ENCODE measurements around the gene ANKS6. TPM values are rescaled to one million over a fixed set of nuclear protein-coding genes. Genes with fewer than 3 reads are reported as not detected.

The ANKS6 gene
- total and polyA plus RNA-seq, 10 of the 15 experiments (the other 5 are each of a cell fraction or from before 2014, with no cell fraction given), result 2.0 to 16.2 (median 6.1) TPM

DNA sequence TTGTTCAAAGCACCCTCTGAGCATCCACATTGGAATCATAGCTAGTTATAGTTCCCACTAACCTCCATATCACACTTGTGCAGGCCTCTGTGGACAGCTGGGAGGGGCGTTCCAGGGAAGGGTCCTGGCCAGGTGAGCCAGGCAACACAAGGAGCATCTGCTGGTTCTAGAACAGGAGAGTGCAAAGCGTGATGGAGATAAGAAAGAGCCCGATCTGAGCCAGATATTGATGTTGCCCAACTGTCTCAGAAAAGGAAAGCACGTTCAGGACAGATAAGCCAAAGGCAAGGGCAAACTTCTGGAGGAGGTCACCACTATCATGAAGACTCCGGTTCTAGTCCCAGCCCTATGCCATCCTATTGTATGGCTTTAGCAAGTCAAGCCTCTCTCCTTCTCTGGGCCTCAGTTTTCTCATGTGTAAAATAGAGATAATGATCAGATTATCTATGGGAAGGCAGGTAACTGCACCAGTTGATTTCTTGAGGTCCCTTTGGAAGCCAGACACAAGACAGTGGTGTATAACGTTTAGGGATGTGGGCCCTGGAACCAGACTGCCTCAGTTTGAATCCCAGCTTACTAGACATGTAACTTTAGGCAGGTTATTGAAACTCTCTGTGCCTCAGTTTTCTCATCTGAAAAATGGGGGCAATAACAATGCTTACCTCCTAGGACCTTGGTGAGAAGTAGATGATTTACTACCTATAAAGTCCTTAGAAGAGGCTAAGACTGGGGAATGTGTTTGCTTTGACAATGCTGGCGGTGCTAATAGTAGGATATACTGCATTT is 107.5 kb downstream of the ANKS6 start:
- FAIRE-seq (no peak), DNase-seq (ENCODE audit: low read depth, low spot score) (no peak), ATAC-seq (no peak)
- Histone ChIP-seq H3K4me2 (ENCODE audit: control insufficient read depth, insufficient read depth) (no peak overlapping the region), H3K79me2 (ENCODE audit: control insufficient read depth, insufficient read depth, low read length) (no peaks in the 10 kb centered on the region), H3K9me3 (replicated peaks; ENCODE audit: control insufficient read depth, insufficient read depth, low read length) (no peaks in the 10 kb centered on the region), H3K9ac (ENCODE audit: control insufficient read depth, insufficient read depth, low read length) (no peak overlapping the region), H4K20me1 (ENCODE audit: control insufficient read depth, insufficient read depth) (no peaks in the 10 kb centered on the region), H3K4me3 (no peak overlapping the region), H2AFZ (ENCODE audit: control insufficient read depth, low read depth, low read length) (no peak overlapping the region), H3K27me3 (replicated peaks in 1 of 2; ENCODE audit: control insufficient read depth in 2 of 2, insufficient read depth in 2 of 2, low read length in 1 of 2) (peaks cover 2 to 3% of the 10 kb centered on the region in 2 experiments; a peak in 2 of 4 replicates), H3K4me1 (ENCODE audit: control insufficient read depth, insufficient read depth, low read length) (no peaks in the 10 kb centered on the region), H3K36me3 (ENCODE audit: control insufficient read depth in 2 of 2, insufficient read depth in 2 of 2, low read length in 1 of 2) (no peaks in the 10 kb centered on the region), H3K27ac (ENCODE audit: control insufficient read depth, insufficient read depth) (no peak overlapping the region)
- TF ChIP-seq FOXM1 (IDR thresholded peaks at IDR 0.05; ENCODE audit: low read depth, low read length) (no peak), YY1 (IDR thresholded peaks at IDR 0.05; ENCODE audit: low read depth, low read length) (no peak), SP1 (IDR thresholded peaks at IDR 0.05; ENCODE audit: low read depth, low read length) (no peak), SREBF1 (IDR thresholded peaks at IDR 0.05; ENCODE audit: low read length) (no peak), SIN3A (IDR thresholded peaks at IDR 0.05; ENCODE audit: low read depth, low read length) (no peak)
- no TSS peak for BruUV-seq (replicated peaks)
- in situ Hi-C loops (cut with MboI), result no loop called here
- CTCF ChIA-PET, result no interaction called here
- RAD21 ChIA-PET (ENCODE audit: unreplicated experiment), result no interaction called here
- POLR2A ChIA-PET, result no interaction called here
- SMC1A ChIA-PET (ENCODE audit: uncharacterized antibody, unreplicated experiment), result no interaction called here
- WGBS (ENCODE audit: insufficient coverage, insufficient replicate concordance, low lambda C conversion rate, missing lambda C conversion rate), result 11% methylated on average over 7 of the region's 7 CpGs
- intact Hi-C loops (cut with micrococcal nuclease; ENCODE audit: unreplicated experiment), result no loop called here

DNA sequence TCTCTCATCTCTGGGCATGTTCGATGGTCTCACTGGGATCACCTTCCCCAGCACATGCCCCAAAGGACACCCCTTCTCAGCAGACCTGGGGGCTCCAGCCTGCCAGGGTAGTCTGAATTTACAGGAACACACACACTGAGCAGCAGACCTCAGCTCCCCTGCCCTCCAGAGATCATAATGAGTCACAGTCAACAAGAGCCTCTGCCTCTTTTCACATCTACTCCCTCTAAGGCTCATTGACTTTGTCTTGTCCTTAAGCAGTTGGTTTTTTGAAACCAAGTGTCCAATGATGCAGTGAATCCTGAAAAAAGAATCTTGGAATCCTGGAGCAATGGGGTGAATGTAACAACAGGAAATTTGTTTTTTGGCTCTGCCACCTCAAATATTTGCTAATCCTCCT is 108.4 kb downstream of the ANKS6 start:
- WGBS (ENCODE audit: insufficient coverage, insufficient replicate concordance, low lambda C conversion rate, missing lambda C conversion rate), result 30% methylated on average over 1 of the region's 1 CpG
- Histone ChIP-seq H3K4me2 (ENCODE audit: control insufficient read depth, insufficient read depth) (no peak overlapping the region), H2AFZ (ENCODE audit: control insufficient read depth, low read depth, low read length) (no peak overlapping the region), H3K9me3 (replicated peaks; ENCODE audit: control insufficient read depth, insufficient read depth, low read length) (no peaks in the 10 kb centered on the region), H3K27me3 (replicated peaks in 1 of 2; ENCODE audit: control insufficient read depth in 2 of 2, insufficient read depth in 2 of 2, low read length in 1 of 2) (peaks cover 2 to 3% of the 10 kb centered on the region in 2 experiments; a peak in 2 of 4 replicates), H3K4me1 (ENCODE audit: control insufficient read depth, insufficient read depth, low read length) (no peaks in the 10 kb centered on the region), H3K27ac (ENCODE audit: control insufficient read depth, insufficient read depth) (no peak overlapping the region), H3K79me2 (ENCODE audit: control insufficient read depth, insufficient read depth, low read length) (no peaks in the 10 kb centered on the region), H4K20me1 (ENCODE audit: control insufficient read depth, insufficient read depth) (no peaks in the 10 kb centered on the region), H3K9ac (ENCODE audit: control insufficient read depth, insufficient read depth, low read length) (no peak overlapping the region), H3K36me3 (ENCODE audit: control insufficient read depth in 2 of 2, insufficient read depth in 2 of 2, low read length in 1 of 2) (no peaks in the 10 kb centered on the region), H3K4me3 (no peak overlapping the region)
- DNase-seq (ENCODE audit: low read depth, low spot score) (no peak), ATAC-seq (no peak), FAIRE-seq (no peak)
- ChIA-PET RAD21 (ENCODE audit: unreplicated experiment) (no interaction called here), SMC1A (ENCODE audit: uncharacterized antibody, unreplicated experiment) (no interaction called here), POLR2A (no interaction called here), CTCF (no interaction called here)
- BruUV-seq (replicated peaks), result no TSS peak
- TF ChIP-seq EED (IDR thresholded peaks at IDR 0.05; ENCODE audit: low read depth), result no peak
- no peak for TF ChIP-seq YY1 (IDR thresholded peaks at IDR 0.05; ENCODE audit: low read depth, low read length)
- TF ChIP-seq TCF7 (IDR thresholded peaks at IDR 0.05; ENCODE audit: borderline replicate concordance), result no peak
- TF ChIP-seq TBL1XR1 (IDR thresholded peaks at IDR 0.05; ENCODE audit: low read depth, low read length), result no peak
- no peak for TF ChIP-seq EP300 (IDR thresholded peaks at IDR 0.05; ENCODE audit: borderline replicate concordance in 1 of 2, control insufficient read depth in 1 of 2, low read depth in 2 of 2, low read length in 2 of 2)
- no peak for TF ChIP-seq HDGF (IDR thresholded peaks at IDR 0.05)
- no peak for TF ChIP-seq SMARCA5 (IDR thresholded peaks at IDR 0.05)
- intact Hi-C loops (cut with micrococcal nuclease; ENCODE audit: unreplicated experiment) (no loop called here), in situ Hi-C loops (cut with MboI) (no loop called here)
